ENCODE results near the gene TDRD7. TPM values are rescaled to one million over a fixed set of nuclear protein-coding genes. Genes with fewer than 3 reads are reported as not detected.

The TDRD7 gene
- total RNA-seq, 1 experiment from 2014 or later, result 22.0 TPM

DNA sequence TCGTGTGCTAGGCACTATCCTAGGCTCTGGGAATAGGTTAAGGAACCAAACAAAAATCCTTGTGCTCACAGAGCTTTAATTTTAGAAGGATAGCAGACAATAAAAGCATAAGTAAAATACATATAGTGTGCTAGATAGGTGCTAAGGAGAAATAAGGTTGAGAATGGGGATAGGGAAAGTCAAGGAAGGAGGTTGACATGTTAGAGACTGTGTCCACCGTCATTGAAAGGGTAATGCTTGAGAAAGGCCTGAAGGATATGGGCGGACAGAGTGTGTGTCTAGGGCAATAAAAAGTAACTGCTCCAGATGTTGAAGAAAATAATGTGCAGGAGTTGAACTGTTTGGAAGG is 482 bp upstream of the TDRD7 start:
- intact Hi-C loops (cut with micrococcal nuclease; ENCODE audit: unreplicated experiment), result loop anchor here (2.0 to 5.0 kb wide), 3 partner anchors 91 to 206 kb away; partner anchors contain the start of gene TMOD1
- Mint-ChIP-seq H3K4me1 (ENCODE audit: low read depth, unreplicated experiment) (peaks cover 43% of the 10 kb centered on the region), H3K36me3 (ENCODE audit: insufficient read depth, unreplicated experiment) (no peaks in the 10 kb centered on the region), H3K9me3 (ENCODE audit: unreplicated experiment) (no peaks in the 10 kb centered on the region), H3K27ac (ENCODE audit: unreplicated experiment) (peak overlapping the region; percentile 29), H3K27me3 (ENCODE audit: insufficient read depth, unreplicated experiment) (no peaks in the 10 kb centered on the region), H3K4me3 (ENCODE audit: unreplicated experiment) (peak overlapping the region; percentile 77)
- peaks cover 20% of the 10 kb centered on the region for H3K4me1 ChIP-seq
- DNase-seq, result no peak
- H3K4me3 ChIP-seq (ENCODE audit: low read depth, low read length), result peak overlapping the region; percentile 75
- H3K36me3 ChIP-seq (ENCODE audit: control insufficient read depth, insufficient read depth, low read length), result peaks cover 1% of the 10 kb centered on the region; the same call in 1 of the 2 replicates
- H3K27me3 ChIP-seq (replicated peaks; ENCODE audit: control insufficient read depth, insufficient read depth, low read length), result no peaks in the 10 kb centered on the region
- ChIA-PET POLR2A (no interaction called here), CTCF (no interaction called here)
- H3K9me3 ChIP-seq, result no peaks in the 10 kb centered on the region
- BruUV-seq (replicated peaks), result TSS peak; percentile 41
- TF ChIP-seq, protein P1, sequence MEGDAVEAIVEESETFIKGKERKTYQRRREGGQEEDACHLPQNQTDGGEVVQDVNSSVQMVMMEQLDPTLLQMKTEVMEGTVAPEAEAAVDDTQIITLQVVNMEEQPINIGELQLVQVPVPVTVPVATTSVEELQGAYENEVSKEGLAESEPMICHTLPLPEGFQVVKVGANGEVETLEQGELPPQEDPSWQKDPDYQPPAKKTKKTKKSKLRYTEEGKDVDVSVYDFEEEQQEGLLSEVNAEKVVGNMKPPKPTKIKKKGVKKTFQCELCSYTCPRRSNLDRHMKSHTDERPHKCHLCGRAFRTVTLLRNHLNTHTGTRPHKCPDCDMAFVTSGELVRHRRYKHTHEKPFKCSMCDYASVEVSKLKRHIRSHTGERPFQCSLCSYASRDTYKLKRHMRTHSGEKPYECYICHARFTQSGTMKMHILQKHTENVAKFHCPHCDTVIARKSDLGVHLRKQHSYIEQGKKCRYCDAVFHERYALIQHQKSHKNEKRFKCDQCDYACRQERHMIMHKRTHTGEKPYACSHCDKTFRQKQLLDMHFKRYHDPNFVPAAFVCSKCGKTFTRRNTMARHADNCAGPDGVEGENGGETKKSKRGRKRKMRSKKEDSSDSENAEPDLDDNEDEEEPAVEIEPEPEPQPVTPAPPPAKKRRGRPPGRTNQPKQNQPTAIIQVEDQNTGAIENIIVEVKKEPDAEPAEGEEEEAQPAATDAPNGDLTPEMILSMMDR (IDR thresholded peaks at IDR 0.05; ENCODE audit: insufficient read depth in 1 of 2, low read depth in 1 of 2, low read length in 1 of 2, severe bottlenecking in 1 of 2, unreplicated experiment in 1 of 2), result no peak

DNA sequence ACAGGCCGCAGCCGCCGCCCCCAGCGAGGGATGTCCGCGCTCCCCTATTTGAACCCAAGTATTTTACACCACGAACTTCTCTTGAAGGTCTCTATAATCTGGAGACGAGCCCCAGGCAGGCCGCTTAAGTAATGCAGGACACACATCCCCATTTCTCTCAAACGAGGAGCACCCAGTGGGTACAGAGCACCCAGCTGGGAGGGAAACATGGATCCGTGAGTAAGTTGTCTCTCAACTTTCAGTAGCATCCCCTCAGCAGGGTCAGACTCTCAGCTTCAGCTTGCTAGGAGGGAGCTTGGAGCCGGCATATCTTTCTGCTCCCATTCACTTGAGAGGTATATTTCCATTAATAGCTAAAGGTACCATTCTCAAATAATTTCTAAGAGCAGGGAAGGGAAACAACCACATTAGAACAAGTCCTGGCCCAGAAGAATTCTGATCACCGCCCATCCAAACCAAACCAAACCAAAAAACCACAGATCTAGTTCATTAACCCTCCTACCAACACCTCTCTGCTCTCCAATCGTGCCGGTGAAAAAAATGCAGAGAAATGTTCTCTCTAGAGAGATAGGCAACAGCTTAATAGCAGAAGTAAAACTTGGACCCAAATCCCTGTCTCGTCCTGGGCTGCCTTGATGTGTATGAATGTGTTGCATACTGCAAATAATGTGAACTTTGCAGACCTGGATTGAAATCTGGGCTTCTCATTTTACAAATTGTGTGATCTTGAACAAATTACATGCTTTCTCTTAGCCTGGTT is 910 bp downstream of the TDRD7 start:
- CTCF ChIA-PET, result interaction anchor here (1.4 to 1.5 kb wide), 2 partner anchors 9 to 35 kb away, joined by 3 to 4 read pairs; no protein-coding TSS in a partner anchor
- intact Hi-C loops (cut with micrococcal nuclease; ENCODE audit: unreplicated experiment), result loop anchor here (5.0 kb wide), 2 partner anchors 89 to 204 kb away; partner anchors contain the start of gene TMOD1
- POLR2A ChIA-PET, result interaction anchor here (0.6 kb wide), 1 partner anchor 27 kb away, joined by 3 read pairs; no protein-coding TSS in a partner anchor
- TSS peak; percentile 38 for BruUV-seq (replicated peaks)
- H3K36me3 Mint-ChIP-seq (ENCODE audit: insufficient read depth, unreplicated experiment), result no peaks in the 10 kb centered on the region
- H3K27me3 Mint-ChIP-seq (ENCODE audit: insufficient read depth, unreplicated experiment), result no peaks in the 10 kb centered on the region
- Histone ChIP-seq H3K36me3 (ENCODE audit: control insufficient read depth, insufficient read depth, low read length) (peaks cover 1% of the 10 kb centered on the region; the same call in 1 of the 2 replicates), H3K27me3 (replicated peaks; ENCODE audit: control insufficient read depth, insufficient read depth, low read length) (no peaks in the 10 kb centered on the region), H3K4me3 (ENCODE audit: low read depth, low read length) (peak overlapping the region; percentile 75), H3K9me3 (no peaks in the 10 kb centered on the region), H3K4me1 (peaks cover 8% of the 10 kb centered on the region; the same call in 1 of the 2 replicates)
- peak overlapping the region; percentile 77 for H3K4me3 Mint-ChIP-seq (ENCODE audit: unreplicated experiment)
- DNase-seq, result no peak
- H3K27ac Mint-ChIP-seq (ENCODE audit: unreplicated experiment), result peak overlapping the region; percentile 89
- H3K9me3 Mint-ChIP-seq (ENCODE audit: unreplicated experiment), result no peaks in the 10 kb centered on the region
- TF ChIP-seq, protein P1 (IDR thresholded peaks at IDR 0.05; ENCODE audit: insufficient read depth in 1 of 2, low read depth in 1 of 2, low read length in 1 of 2, severe bottlenecking in 1 of 2, unreplicated experiment in 1 of 2), result no peak
- H3K4me1 Mint-ChIP-seq (ENCODE audit: low read depth, unreplicated experiment), result peaks cover 29% of the 10 kb centered on the region

DNA sequence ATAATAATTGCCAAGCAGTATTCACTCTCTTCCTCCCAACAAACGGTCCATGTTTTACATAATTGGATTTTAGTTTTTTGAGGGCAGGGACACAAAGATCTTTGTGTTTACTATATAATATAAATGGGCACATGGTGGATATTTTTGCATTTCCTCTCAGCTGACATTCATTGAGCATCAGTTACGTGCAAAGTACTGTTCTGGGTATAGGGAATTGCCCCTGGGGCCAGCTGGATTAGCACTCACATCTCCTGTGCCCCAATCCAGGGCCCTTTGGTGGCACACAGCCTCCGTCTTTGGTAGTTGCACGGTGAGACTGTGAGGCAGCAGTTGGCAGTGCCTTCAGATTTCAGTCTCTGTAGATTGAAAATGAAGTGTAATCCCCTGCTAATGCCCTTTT is 1.6 kb downstream of the TDRD7 start:
- TF ChIP-seq, protein P1 (IDR thresholded peaks at IDR 0.05; ENCODE audit: insufficient read depth in 1 of 2, low read depth in 1 of 2, low read length in 1 of 2, severe bottlenecking in 1 of 2, unreplicated experiment in 1 of 2), result no peak
- H3K9me3 Mint-ChIP-seq (ENCODE audit: unreplicated experiment), result no peaks in the 10 kb centered on the region
- Histone ChIP-seq H3K9me3 (no peaks in the 10 kb centered on the region), H3K36me3 (ENCODE audit: control insufficient read depth, insufficient read depth, low read length) (peaks cover under 1% of the 10 kb centered on the region; the same call in 1 of the 2 replicates), H3K27me3 (replicated peaks; ENCODE audit: control insufficient read depth, insufficient read depth, low read length) (no peaks in the 10 kb centered on the region), H3K4me3 (ENCODE audit: low read depth, low read length) (peak overlapping the region; percentile 75), H3K4me1 (peaks cover 8% of the 10 kb centered on the region; the same call in 1 of the 2 replicates)
- POLR2A ChIA-PET, result no interaction called here
- peak overlapping the region; percentile 77 for H3K4me3 Mint-ChIP-seq (ENCODE audit: unreplicated experiment)
- H3K4me1 Mint-ChIP-seq (ENCODE audit: low read depth, unreplicated experiment), result peaks cover 28% of the 10 kb centered on the region
- H3K27me3 Mint-ChIP-seq (ENCODE audit: insufficient read depth, unreplicated experiment), result no peaks in the 10 kb centered on the region
- CTCF ChIA-PET, result interaction anchor here (1.0 kb wide), 1 partner anchor 26 kb away, joined by 3 read pairs; no protein-coding TSS in a partner anchor
- BruUV-seq (replicated peaks), result no TSS peak
- no peak for DNase-seq
- H3K27ac Mint-ChIP-seq (ENCODE audit: unreplicated experiment), result no peak overlapping the region
- no peaks in the 10 kb centered on the region for H3K36me3 Mint-ChIP-seq (ENCODE audit: insufficient read depth, unreplicated experiment)
- intact Hi-C loops (cut with micrococcal nuclease; ENCODE audit: unreplicated experiment), result loop anchor here (5.0 kb wide), 2 partner anchors 89 to 204 kb away; partner anchors contain the start of gene TMOD1
